Gastroesophageal sphincter (tissue), 4 donors: Measurements from ENCODE around the gene ANKRD13B. TPM values are rescaled to one million over a fixed set of nuclear protein-coding genes. Genes with fewer than 3 reads are reported as not detected.

ENCODE experiments used
- ATAC-seq: fragments of 150-250 bp; one replicate; pipeline ENCODE4 v1.9.1; 2016; ENCODE audit warnings: mild to moderate bottlenecking, moderate library complexity
- H3K27ac ChIP-seq, 4 donors: fragments of 200-600 bp; sonication (generic) in 3 of 4; 1 replicate in 3 of 4; 2 replicates in 1 of 4; pipeline ENCODE4 v1.5.1; 2016 to 2019
- H3K27me3 ChIP-seq: fragments of 200-600 bp; sonication (generic); one replicate; pipeline ENCODE4 v1.5.1; 2019
- H3K36me3 ChIP-seq, 2 donors: fragments of 200-600 bp; sonication (generic); one replicate each; pipeline ENCODE4 v1.5.1; 2019; ENCODE audit warnings: control low read depth in 1 of 2
- H3K4me1 ChIP-seq, 3 donors: fragments of 200-600 bp; sonication (generic); 1 replicate in 2 of 3; 2 replicates in 1 of 3; pipeline ENCODE4 v1.5.1; 2016 to 2019; ENCODE audit warnings: control low read depth in 2 of 3
- H3K4me3 ChIP-seq, 2 donors: fragments of 200-600 bp; sonication (generic); one replicate each; pipeline ENCODE4 v1.5.1; 2019; ENCODE audit warnings: mild to moderate bottlenecking in 1 of 2, moderate library complexity in 1 of 2
- H3K9me3 ChIP-seq, 3 donors: fragments of 200-600 bp; sonication (generic); one replicate each; pipeline ENCODE4 v1.5.1; 2017 to 2019; ENCODE audit warnings: control low read depth in 2 of 3
- EP300 ChIP-seq: sonication (generic); formaldehyde crosslinking; IDR thresholded peaks from one replicate; pipeline ENCODE4 v1.6.1; 2017; ENCODE audit warnings: antibody characterized with exemption, mild to moderate bottlenecking
- POLR2A ChIP-seq, 2 donors: fragments of 450-650 bp; IDR thresholded peaks; one replicate each; pipeline ENCODE4 v1.6.1; 2017; ENCODE audit warnings: antibody characterized with exemption in 2 of 2, mild to moderate bottlenecking in 2 of 2, moderate library complexity in 1 of 2
- POLR2AphosphoS5 ChIP-seq: sonication (generic); formaldehyde crosslinking; IDR thresholded peaks from one replicate; pipeline ENCODE4 v1.6.1; 2017; ENCODE audit warnings: antibody characterized with exemption
- WGBS, 2 donors: methylation state at CpG; one replicate each; pipeline ENCODE4 v1.1.5; 2018; ENCODE audit warnings: low coverage in 1 of 2; 5-methylcytosine and 5-hydroxymethylcytosine counted together
- total RNA-seq, 4 donors: library from RNA; depleted of rRNA; stranded (reverse); fragments of >200 nt; gene quantifications; one replicate each; pipeline ENCODE4 v1.1.0, GENCODE V29; 2016
- TF ChIP-seq, protein P1 (sequence below), 4 experiments: fragments of 200-600 bp in 2 of 4; fragments of 450-650 bp in 2 of 4; sonication (generic) in 1 of 4; IDR thresholded peaks; one replicate each; pipeline ENCODE4 v1.5.1; 2017 to 2019; ENCODE audit warnings: antibody characterized with exemption in 4 of 4, mild to moderate bottlenecking in 2 of 4, moderate library complexity in 2 of 4

ANKRD13B gene
- total RNA-seq, 4 donors from 2014 or later = 4.4 to 22.8 (median 10.0) TPM

- Histone ChIP-seq H3K36me3 (peaks cover 0 to 9% of the 10 kb centered on the region in 2 donors), H3K4me3 (peak overlapping the region in 1 of 2 donors; percentile 43), H3K27me3 (no peaks in the 10 kb centered on the region), H3K9me3 (no peaks in the 10 kb centered on the region), H3K4me1 (peaks cover 4 to 51% (median 47%) of the 10 kb centered on the region in 3 donors), H3K27ac (peak overlapping the region in 3 of 4 donors; percentile 58 to 71 (median 68))
- ATAC-seq = no peak
- TF ChIP-seq EP300 = no peak
- TF ChIP-seq, protein P1, sequence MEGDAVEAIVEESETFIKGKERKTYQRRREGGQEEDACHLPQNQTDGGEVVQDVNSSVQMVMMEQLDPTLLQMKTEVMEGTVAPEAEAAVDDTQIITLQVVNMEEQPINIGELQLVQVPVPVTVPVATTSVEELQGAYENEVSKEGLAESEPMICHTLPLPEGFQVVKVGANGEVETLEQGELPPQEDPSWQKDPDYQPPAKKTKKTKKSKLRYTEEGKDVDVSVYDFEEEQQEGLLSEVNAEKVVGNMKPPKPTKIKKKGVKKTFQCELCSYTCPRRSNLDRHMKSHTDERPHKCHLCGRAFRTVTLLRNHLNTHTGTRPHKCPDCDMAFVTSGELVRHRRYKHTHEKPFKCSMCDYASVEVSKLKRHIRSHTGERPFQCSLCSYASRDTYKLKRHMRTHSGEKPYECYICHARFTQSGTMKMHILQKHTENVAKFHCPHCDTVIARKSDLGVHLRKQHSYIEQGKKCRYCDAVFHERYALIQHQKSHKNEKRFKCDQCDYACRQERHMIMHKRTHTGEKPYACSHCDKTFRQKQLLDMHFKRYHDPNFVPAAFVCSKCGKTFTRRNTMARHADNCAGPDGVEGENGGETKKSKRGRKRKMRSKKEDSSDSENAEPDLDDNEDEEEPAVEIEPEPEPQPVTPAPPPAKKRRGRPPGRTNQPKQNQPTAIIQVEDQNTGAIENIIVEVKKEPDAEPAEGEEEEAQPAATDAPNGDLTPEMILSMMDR (IDR thresholded peaks at IDR 0.05) = no peak
- no peak for TF ChIP-seq POLR2A (IDR thresholded peaks at IDR 0.05)
- TF ChIP-seq POLR2AphosphoS5 = no peak
- WGBS, 2 donors = no CpG with 5 or more reads among the region's 85 CpGs
Measured at GRCh38 chr17:29612404-29613280, 19.7 kb downstream of the ANKRD13B start.

DNA sequence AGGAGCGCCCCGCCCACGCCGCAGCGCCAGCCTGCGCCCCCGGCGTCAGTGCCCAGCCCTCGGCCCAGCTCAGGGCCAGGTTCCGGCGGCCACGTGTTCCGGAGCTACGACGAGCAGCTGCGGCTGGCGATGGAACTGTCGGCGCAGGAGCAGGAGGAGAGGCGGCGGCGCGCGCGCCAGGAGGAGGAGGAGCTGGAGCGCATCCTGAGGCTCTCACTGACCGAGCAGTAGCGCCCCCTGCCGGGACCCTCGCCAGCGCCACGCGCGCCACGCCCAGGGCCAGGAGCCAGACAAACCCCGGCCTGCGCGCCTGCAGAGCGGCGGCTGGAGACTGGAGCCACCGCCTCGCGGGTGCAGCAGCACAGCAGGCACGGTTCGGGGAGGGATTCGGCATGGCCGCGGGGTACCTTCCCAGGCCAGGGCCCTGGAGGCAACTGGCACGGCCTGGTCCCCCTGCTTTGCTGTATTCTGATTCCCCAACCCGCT is 20.5 kb downstream of the ANKRD13B start:
- peaks cover 0 to 9% of the 10 kb centered on the region in 2 donors for H3K36me3 ChIP-seq
- TF ChIP-seq POLR2A (IDR thresholded peaks at IDR 0.05) = no peak
- TF ChIP-seq POLR2AphosphoS5 = peak; percentile 43
- TF ChIP-seq, protein P1 (IDR thresholded peaks at IDR 0.05) = peak in 3 of 4 experiments; percentile 87 to 94 (median 93)
- TF ChIP-seq EP300 = no peak
- no peaks in the 10 kb centered on the region for H3K9me3 ChIP-seq
- H3K4me1 ChIP-seq = peaks cover 4 to 58% (median 54%) of the 10 kb centered on the region in 3 donors
- peak; percentile 83 for ATAC-seq
- H3K4me3 ChIP-seq = peak overlapping the region in 1 of 2 donors; percentile 43
- peak overlapping the region in 3 of 4 donors; percentile 58 to 71 (median 68) for H3K27ac ChIP-seq
- no peaks in the 10 kb centered on the region for H3K27me3 ChIP-seq
- 0 to 5% methylated on average over 1 to 7 of the region's 50 CpGs for WGBS, 2 donors

DNA sequence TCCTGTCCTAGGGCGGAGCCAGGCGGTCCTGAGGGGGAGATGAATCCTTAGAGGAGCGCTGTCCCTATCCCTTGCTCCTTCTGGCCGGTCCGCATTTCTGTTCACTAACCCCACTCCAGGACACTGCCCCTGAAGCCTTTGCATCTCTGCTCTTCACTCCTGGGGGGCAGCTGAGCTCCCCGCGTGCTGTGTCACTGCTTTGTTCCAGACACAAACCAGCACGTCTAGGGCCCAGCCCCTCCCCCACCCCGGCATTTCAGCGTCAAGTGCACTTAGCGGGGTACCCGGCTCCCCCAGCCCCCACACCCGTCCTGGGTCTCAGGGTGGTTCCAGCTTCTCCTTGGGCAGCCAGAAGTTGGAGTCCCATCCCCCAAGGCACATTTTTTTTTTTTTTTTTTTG is 20.9 kb downstream of the ANKRD13B start:
- Histone ChIP-seq H3K9me3 (no peaks in the 10 kb centered on the region), H3K27me3 (no peaks in the 10 kb centered on the region), H3K36me3 (peaks cover 0 to 6% of the 10 kb centered on the region in 2 donors), H3K27ac (peak overlapping the region in 3 of 4 donors; percentile 16 to 71 (median 68)), H3K4me1 (peaks cover 4 to 63% (median 58%) of the 10 kb centered on the region in 3 donors), H3K4me3 (peak overlapping the region in 1 of 2 donors; percentile 43)
- no peak for TF ChIP-seq POLR2AphosphoS5
- TF ChIP-seq POLR2A (IDR thresholded peaks at IDR 0.05) = no peak
- TF ChIP-seq, protein P1 (IDR thresholded peaks at IDR 0.05) = no peak
- TF ChIP-seq EP300 = no peak
- 18 to 20% methylated on average over 7 to 11 of the region's 13 CpGs for WGBS, 2 donors
- no peak for ATAC-seq

DNA sequence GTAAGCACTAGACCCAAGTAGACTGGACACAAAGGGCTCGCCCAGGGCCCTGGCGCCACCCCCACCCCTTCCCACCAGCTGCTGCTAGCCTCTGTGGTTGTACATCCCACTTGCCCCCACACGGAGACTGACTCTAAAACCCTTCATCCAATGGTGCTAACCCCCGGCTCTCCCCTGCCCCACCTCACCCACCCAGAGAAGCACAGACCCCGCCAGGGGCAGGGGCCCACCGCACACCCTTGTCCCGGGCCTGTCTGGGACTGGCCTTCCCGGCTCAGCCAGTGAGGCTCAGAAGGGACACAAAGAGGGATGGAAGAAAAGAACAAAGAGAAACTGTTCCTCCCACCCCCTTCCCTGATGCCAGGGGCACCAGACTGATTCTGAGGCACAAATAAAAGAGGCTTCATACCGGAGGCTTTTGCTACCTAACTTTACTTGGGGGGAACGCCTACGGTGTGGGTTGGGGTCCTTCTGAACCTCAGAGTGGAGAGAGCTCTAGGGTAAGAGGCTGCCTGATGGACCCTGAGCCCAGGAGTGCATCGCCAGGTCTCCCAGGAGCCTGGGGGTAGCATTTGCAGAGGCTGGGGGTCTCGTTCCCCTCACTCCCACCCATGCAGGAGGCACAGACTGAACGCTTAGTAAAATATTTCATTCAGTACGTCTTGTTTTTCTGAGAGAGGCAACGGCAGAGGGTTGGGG is 21.6 kb downstream of the ANKRD13B start:
- Histone ChIP-seq H3K27me3 (no peaks in the 10 kb centered on the region), H3K4me1 (peaks cover 4 to 69% (median 64%) of the 10 kb centered on the region in 3 donors), H3K9me3 (no peaks in the 10 kb centered on the region), H3K36me3 (no peaks in the 10 kb centered on the region), H3K27ac (peak overlapping the region in 3 of 4 donors; percentile 68 to 74 (median 71)), H3K4me3 (peak overlapping the region in 1 of 2 donors; percentile 48)
- ATAC-seq = no peak
- 60 to 74% methylated on average over 8 to 9 of the region's 16 CpGs for WGBS, 2 donors
- no peak for TF ChIP-seq EP300
- TF ChIP-seq POLR2A (IDR thresholded peaks at IDR 0.05) = no peak
- TF ChIP-seq POLR2AphosphoS5 = no peak
- TF ChIP-seq, protein P1 (IDR thresholded peaks at IDR 0.05) = no peak
